ENCODE results near the gene ADAMTS5.

DNA sequence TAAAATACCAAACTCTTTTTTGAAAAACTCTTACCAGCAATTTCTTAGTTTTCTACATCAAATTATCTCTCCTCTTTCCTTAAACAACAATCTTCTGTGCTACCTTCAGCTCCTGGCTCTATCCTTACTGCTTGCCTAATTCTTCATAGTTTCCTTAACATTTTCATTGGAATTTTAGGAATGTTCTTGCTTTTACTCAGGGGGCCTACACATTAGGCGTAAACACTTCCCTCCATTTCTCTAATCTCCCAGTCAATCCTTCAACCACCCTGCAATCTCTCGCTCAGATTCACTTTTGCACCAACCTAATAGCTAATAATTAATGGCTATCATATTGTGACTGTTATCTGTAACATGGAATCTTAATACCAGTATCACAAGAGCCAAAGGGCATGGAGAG lies 50.1 kb downstream of the ADAMTS5 start:
- no peak for TF ChIP-seq POLR2A (IDR thresholded peaks at IDR 0.05)
- TF ChIP-seq, protein P1, sequence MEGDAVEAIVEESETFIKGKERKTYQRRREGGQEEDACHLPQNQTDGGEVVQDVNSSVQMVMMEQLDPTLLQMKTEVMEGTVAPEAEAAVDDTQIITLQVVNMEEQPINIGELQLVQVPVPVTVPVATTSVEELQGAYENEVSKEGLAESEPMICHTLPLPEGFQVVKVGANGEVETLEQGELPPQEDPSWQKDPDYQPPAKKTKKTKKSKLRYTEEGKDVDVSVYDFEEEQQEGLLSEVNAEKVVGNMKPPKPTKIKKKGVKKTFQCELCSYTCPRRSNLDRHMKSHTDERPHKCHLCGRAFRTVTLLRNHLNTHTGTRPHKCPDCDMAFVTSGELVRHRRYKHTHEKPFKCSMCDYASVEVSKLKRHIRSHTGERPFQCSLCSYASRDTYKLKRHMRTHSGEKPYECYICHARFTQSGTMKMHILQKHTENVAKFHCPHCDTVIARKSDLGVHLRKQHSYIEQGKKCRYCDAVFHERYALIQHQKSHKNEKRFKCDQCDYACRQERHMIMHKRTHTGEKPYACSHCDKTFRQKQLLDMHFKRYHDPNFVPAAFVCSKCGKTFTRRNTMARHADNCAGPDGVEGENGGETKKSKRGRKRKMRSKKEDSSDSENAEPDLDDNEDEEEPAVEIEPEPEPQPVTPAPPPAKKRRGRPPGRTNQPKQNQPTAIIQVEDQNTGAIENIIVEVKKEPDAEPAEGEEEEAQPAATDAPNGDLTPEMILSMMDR (IDR thresholded peaks at IDR 0.05): no peak

All from Peyer's patch (tissue), 4 donors.